K562 (cell line): ENCODE data around the gene AHNAK.

Experiments used
- ESRRA ChIP-seq: fragments of 450-650 bp; IDR thresholded peaks from 2 replicates; pipeline ENCODE4 v1.6.1; 2014; ENCODE audit warnings: low read depth, mild to moderate bottlenecking, moderate library complexity, borderline replicate concordance
- FOXK1 ChIP-seq: sonication (generic); formaldehyde crosslinking; IDR thresholded peaks from 2 replicates; pipeline ENCODE4 v1.8.0; 2022; ENCODE audit warnings: missing genetic modification reagents, mild to moderate bottlenecking, borderline replicate concordance
- GABPA ChIP-seq: fragments of 200-800 bp; sonication (Bioruptor generic); conservative IDR thresholded peaks from 2 replicates; pipeline ENCODE4 v1.6.1; 2016; ENCODE audit warnings: low read depth, missing genetic modification characterization, missing compliant biosample characterization
- HDGF ChIP-seq: fragments of 450-650 bp; IDR thresholded peaks from 2 replicates; pipeline ENCODE4 v1.6.1; 2016
- MAFF ChIP-seq: IDR thresholded peaks from 2 replicates; pipeline ENCODE4 v1.6.1; 2012; ENCODE audit warnings: low read length, improper control_type of control experiment
- MCM5 ChIP-seq: fragments of 450-650 bp; IDR thresholded peaks from 2 replicates; pipeline ENCODE4 v1.6.1; 2016; ENCODE audit warnings: low read depth
- POLR2A ChIP-seq: fragments of 450-650 bp; conservative IDR thresholded peaks from 2 replicates; pipeline ENCODE4 v1.6.1; 2016
- ZFX ChIP-seq: sonication (generic); formaldehyde crosslinking; IDR thresholded peaks from 2 replicates; pipeline ENCODE4 v1.8.0; 2022; ENCODE audit warnings: mild to moderate bottlenecking, missing genetic modification reagents, moderate library complexity
- ZNF584 ChIP-seq: fragments of 200-800 bp; sonication (Bioruptor generic); IDR thresholded peaks from 2 replicates; pipeline ENCODE4 v1.6.1; 2016; ENCODE audit warnings: low read depth, mild to moderate bottlenecking, missing genetic modification characterization, missing compliant biosample characterization
- TF ChIP-seq, protein P1 (sequence below), 2 experiments: fragments of 450-650 bp in 1 of 2; sonication (generic) in 1 of 2; formaldehyde crosslinking in 1 of 2; IDR thresholded peaks in 1 of 2; conservative IDR thresholded peaks in 1 of 2; 2 replicates each; pipeline versions ENCODE4 v1.6.1 to v1.8.1; 2016 to 2023; ENCODE audit warnings: mild to moderate bottlenecking in 2 of 2, moderate library complexity in 2 of 2, inconsistent platforms in 1 of 2, missing genetic modification reagents in 1 of 2
- TF ChIP-seq, protein P2 (sequence below): fragments of 250-450 bp; sonication (Bioruptor Pico); IDR thresholded peaks from 2 replicates; pipeline ENCODE4 v1.5.0; 2021; ENCODE audit warnings: mild to moderate bottlenecking, borderline replicate concordance
- TF ChIP-seq, protein P3 (sequence below): sonication (generic); formaldehyde crosslinking; IDR thresholded peaks from 2 replicates; pipeline ENCODE4 v1.8.1; 2023; ENCODE audit warnings: mild to moderate bottlenecking, missing genetic modification reagents

DNA sequence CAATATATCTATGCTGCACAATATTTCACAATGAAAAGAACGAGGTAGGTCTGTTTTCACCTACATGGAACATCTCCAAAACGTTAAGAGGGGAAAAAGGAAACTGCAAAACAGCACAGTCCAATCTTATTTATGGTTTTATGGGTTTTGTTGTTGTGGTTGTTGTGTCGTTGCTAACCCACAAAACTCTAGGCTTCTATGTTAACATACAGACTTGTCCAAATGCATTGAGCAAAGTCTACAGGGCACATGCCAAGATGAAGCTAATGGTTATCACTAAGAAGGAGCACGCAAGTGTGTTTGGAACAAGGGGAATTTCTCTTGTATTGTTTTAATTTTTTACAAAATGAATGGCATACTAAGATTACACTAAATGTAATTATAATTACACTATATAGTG is 48.6 kb downstream of the AHNAK start:
- no peak for TF ChIP-seq ZNF584
- no peak for TF ChIP-seq MAFF
- no peak for TF ChIP-seq FOXK1 (CRISPR knock-in tag)
- TF ChIP-seq HDGF = no peak
- TF ChIP-seq ZFX = no peak
- TF ChIP-seq, protein P1, sequence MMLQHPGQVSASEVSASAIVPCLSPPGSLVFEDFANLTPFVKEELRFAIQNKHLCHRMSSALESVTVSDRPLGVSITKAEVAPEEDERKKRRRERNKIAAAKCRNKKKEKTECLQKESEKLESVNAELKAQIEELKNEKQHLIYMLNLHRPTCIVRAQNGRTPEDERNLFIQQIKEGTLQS (IDR thresholded peaks at IDR 0.05) = no peak
- TF ChIP-seq, protein P1 (CRISPR knock-in tag; conservative IDR thresholded peaks at IDR 0.05) = no peak
- TF ChIP-seq, protein P2, sequence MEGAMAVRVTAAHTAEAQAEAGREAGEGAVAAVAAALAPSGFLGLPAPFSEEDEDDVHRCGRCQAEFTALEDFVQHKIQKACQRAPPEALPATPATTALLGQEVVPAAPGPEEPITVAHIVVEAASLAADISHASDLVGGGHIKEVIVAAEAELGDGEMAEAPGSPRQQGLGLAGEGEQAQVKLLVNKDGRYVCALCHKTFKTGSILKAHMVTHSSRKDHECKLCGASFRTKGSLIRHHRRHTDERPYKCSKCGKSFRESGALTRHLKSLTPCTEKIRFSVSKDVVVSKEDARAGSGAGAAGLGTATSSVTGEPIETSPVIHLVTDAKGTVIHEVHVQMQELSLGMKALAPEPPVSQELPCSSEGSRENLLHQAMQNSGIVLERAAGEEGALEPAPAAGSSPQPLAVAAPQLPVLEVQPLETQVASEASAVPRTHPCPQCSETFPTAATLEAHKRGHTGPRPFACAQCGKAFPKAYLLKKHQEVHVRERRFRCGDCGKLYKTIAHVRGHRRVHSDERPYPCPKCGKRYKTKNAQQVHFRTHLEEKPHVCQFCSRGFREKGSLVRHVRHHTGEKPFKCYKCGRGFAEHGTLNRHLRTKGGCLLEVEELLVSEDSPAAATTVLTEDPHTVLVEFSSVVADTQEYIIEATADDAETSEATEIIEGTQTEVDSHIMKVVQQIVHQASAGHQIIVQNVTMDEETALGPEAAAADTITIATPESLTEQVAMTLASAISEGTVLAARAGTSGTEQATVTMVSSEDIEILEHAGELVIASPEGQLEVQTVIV = no peak
- TF ChIP-seq POLR2A = no peak
- no peak for TF ChIP-seq GABPA (tag)
- no peak for TF ChIP-seq ESRRA
- no peak for TF ChIP-seq MCM5
- TF ChIP-seq, protein P3, sequence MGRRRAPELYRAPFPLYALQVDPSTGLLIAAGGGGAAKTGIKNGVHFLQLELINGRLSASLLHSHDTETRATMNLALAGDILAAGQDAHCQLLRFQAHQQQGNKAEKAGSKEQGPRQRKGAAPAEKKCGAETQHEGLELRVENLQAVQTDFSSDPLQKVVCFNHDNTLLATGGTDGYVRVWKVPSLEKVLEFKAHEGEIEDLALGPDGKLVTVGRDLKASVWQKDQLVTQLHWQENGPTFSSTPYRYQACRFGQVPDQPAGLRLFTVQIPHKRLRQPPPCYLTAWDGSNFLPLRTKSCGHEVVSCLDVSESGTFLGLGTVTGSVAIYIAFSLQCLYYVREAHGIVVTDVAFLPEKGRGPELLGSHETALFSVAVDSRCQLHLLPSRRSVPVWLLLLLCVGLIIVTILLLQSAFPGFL (CRISPR knock-in tag) = no peak
